ENCODE results near the gene SRSF5.
"Not testable (repeated sequence)": the region's sequence is repeated elsewhere in the genome, so short reads cannot be mapped to it uniquely, and the experiment has no call there.

SRSF5 gene

DNA sequence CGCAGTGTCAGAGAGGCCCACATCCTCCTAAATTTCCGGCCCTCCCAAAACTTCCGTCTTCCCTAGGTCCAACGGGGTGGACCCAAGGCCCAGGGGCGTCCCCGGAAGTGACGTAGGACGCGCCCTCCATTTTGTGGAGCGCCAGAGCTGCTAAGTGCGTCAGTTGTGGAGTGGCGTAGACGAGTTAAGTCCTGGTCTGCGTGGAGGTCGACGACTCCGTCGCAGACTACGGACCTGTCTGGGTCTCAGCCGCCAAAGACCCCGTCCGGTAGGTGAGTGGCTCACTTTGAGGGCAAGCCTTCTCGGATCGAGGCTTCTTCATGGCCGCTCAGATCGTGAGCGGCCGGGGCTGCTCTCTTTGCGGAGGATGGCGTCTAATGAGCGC, at the start of gene SRSF5:
SRSF5 (plus strand) TSS at position 159 of the 385 bp plus-strand sequence. CDS start 1,015 bp downstream, outside the sequence.
- TF ChIP-seq, protein P1, sequence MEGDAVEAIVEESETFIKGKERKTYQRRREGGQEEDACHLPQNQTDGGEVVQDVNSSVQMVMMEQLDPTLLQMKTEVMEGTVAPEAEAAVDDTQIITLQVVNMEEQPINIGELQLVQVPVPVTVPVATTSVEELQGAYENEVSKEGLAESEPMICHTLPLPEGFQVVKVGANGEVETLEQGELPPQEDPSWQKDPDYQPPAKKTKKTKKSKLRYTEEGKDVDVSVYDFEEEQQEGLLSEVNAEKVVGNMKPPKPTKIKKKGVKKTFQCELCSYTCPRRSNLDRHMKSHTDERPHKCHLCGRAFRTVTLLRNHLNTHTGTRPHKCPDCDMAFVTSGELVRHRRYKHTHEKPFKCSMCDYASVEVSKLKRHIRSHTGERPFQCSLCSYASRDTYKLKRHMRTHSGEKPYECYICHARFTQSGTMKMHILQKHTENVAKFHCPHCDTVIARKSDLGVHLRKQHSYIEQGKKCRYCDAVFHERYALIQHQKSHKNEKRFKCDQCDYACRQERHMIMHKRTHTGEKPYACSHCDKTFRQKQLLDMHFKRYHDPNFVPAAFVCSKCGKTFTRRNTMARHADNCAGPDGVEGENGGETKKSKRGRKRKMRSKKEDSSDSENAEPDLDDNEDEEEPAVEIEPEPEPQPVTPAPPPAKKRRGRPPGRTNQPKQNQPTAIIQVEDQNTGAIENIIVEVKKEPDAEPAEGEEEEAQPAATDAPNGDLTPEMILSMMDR (conservative IDR thresholded peaks at IDR 0.05) = no peak

DNA sequence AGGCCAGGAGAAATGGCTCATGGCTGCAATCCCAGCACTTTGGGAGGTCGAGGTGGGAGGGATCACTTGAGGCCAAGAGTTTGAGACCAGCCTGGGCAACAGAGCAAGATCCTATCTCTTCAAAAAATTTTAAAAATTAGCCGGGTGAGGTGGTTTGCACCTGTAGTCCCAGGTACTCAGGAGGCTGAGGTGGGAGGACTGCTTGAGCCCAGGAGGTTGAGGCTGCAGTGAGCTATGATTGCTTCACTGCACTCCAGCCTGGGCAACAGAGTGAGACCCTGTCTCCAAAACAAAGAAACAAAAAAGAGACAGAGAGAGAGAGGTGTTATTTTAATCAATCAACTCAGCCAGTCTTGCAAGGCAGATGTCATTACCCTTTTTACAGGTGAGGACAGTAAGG, 48.3 kb upstream of the SRSF5 start:
- H3K27ac ChIP-seq = not testable (repeated sequence)

More for the DNA sequence above, at the start of gene SRSF5:
- H3K27ac ChIP-seq = peak within 1 kb of the TSS; percentile 99

DNA sequence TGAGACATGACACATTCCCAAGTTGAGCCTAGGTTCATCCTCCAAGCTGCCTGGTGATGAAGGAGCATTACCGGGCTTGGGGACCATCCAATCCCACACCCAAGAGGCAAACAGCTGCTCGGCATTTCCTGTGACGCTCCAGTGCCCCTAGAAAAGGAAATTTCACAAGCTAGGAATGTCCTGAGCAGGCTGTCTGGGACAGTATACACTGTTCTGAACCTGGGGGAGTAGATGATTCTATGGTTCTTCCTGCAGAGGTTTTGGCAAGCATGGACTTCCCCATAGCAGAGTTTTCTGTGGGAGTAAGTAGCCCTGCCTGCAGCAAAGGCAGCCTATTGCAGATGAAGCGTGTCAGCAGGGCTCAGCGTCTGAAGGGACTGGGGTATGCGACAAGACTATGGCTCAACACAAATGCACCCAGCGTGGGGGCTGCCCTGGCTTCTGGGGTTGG, 47.4 kb upstream of the SRSF5 start:
- H3K27ac ChIP-seq = no peak overlapping the region
- TF ChIP-seq, protein P1 (conservative IDR thresholded peaks at IDR 0.05) = no peak

DNA sequence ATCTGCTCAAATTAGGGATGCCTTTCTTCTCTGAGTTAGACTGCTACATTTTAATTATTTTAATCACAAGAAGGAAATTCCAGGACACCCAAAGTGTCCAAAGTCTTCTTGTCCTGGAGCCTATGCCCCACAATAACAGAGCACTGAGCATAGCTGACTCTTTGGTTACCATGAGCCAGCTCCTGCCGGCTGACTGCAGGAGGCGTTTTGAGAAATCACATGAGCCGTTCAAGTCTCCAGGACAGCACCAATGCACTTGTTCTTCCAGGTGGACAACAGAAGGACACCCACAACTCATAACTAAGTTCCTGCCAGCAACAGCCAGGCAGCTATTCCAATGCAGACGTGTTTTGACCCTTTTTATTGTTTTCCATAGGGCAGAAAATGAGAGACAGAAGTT, 46.0 kb upstream of the SRSF5 start:
- TF ChIP-seq, protein P1 (conservative IDR thresholded peaks at IDR 0.05) = no peak

DNA sequence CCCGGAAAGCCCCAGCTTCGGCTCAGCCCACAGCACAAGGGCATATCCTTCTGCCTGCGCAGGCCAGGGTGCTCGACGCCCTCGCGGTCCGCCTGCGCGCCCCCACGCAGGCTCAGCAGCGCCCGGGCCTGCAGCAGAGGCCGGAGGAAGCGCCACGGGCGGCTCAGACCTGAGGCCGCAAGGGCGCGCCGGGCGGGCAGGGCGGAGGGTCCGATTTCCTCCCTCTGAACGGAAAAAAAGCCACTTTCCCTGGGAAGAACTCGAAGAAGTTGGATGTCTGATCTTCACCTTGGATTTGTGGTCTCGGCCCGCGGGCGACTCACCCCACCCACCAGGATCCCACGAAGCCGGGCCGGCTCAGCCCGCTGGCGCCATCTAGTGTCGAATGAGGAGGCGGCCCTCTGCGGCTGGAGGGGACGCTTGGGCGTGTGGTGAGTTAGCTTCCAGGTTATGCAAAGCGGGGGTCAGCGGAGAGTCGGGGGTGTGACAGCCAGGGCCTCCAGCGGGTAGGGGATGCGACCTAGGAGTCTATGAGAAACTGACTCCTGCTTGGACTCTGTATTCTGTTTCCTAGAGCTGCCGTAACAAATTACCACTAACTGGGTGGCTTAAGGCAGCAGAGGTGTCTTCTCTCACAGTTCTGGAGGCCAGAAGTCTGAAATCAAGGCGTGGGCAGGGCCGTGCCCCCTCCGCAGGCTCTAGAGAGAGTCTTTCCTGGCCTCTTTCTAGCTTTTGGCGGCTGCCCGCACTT, 40.0 kb upstream of the SRSF5 start:
- H3K27ac ChIP-seq = peak overlapping the region; percentile 58; the same call in 1 of the 2 replicates
- TF ChIP-seq, protein P1 (conservative IDR thresholded peaks at IDR 0.05) = peak; percentile 98

More for the DNA sequence above, 46.0 kb upstream of the SRSF5 start:
- no peak overlapping the region for H3K27ac ChIP-seq

DNA sequence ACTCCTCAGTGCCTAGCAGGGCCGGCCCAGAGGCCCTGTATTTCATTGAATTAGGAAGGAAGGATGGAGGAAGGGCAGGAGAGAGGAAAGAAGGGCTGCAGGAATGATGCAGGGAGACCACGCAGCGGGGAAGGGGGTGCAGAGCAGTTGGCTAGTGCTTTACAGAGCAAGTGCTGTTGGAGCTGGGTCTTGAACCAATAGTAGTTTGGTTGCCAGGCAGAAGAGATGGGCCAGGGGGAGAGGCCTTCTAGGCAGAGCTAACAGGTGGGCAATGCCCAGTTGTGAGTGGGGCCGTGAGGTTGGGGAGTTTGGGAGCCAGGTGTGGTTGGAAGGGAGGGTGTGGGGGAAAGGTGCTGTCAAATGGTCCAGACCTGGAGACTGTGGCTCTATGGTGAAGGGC, 39.1 kb upstream of the SRSF5 start:
- TF ChIP-seq, protein P1 (conservative IDR thresholded peaks at IDR 0.05) = no peak
- H3K27ac ChIP-seq = no peak overlapping the region

DNA sequence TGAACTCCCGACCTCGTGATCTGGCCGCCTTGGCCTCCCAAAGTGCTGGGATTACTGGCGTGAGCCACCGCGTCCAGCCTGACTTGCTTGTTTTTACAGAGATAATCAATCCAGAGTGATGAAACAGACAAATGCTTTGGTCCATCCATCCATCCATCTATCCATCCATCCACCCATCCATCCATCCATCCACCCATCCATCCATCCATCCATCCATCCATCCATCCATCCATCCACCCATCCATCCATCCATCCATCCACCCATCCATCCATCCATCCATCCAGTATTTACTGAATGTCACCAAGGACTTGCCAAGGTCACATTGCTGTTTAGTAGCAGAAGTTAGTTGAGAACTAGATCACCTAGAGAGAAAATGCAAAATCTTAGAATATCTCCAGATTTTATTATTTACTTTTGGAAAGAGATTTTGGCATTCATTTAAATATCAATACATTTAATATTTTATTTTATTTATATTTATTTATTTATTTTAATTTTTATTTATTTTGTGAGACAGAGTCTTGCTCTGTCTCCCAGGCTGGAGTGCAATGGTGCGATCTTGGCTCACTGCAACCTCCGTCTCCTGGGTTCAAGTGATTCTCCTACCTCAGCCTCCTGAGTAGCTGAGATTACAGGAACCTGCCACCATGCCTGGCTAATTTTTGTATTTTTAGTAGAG, 34.9 kb upstream of the SRSF5 start:
- H3K27ac ChIP-seq = not testable (repeated sequence)

DNA sequence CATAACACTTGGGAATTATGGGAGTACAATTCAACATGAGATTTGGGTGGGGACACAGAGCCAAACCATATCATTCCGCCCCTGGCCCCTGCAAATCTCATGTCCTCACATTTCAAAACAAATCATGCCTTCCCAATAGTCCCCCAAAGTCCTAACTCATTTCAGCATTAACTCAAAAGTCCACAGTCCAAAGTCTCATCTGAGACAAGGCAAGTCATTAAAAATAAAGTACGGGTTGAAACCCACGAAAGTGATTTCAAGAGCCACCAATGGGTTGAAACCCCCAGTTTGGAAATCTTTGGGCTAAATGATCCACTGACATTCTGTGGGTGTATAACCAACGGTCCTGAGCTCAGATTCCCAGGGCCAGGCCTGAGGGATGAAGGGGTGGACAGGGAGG, 30.5 kb upstream of the SRSF5 start:
- not testable (repeated sequence) for H3K27ac ChIP-seq

DNA sequence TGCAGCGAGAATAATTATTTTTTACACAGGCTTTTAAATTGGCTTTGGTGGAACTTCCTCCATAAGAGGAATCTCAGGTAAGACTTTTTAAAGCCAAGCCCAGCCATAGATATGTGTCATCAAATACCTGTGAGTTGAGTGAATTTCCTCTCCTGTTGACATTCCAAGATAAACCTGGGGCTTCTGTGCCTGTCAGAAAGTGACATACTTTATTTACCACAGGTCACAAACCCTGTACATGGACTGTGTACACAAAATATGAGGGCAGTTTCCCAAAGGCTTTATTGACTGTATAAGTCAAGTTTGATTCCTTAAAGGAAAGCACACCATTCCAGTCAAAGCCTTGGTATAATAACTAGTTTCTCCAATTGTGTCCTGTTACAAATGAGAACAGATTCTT, 25.9 kb upstream of the SRSF5 start:
- no peak overlapping the region for H3K27ac ChIP-seq
- TF ChIP-seq, protein P1 (conservative IDR thresholded peaks at IDR 0.05) = no peak

Measured in VCaP (cell line).